GM18861 (cell line): ENCODE measurements around the gene ITM2C.

Experiments
- ATAC-seq: cut with Tn5 transposase; IDR thresholded peaks from one replicate; pipeline ENCODE4 v1.9.1; 2021; ENCODE audit not compliant: unreplicated experiment

ITM2C gene

GRCh38 chr2:230924470-230925341 lies 60.0 kb downstream of the ITM2C start, which contains the start of gene GPR55:
Gene GPR55, minus strand, starts transcription at chr2:230925242. Its CDS starts 14,280 bp downstream, at chr2:230910962.
- ATAC-seq: no peak

- peak; percentile 7 for ATAC-seq
Observed at GRCh38 chr2:230925443-230925878, 60.7 kb downstream of the ITM2C start.

GRCh38 chr2:230925879-230926765 lies 61.4 kb downstream of the ITM2C start:
- ATAC-seq: peak; percentile 37

- no peak for ATAC-seq
Observed at GRCh38 chr2:230927711-230928341, 63.1 kb downstream of the ITM2C start.
